Activated T-helper 2 cell treated with anti-CD3 and anti-CD28 coated beads, Interferon-gamma antibody, Interleukin-2, Interleukin-4, amounts not matched to agents 10 μg/mL and 5 μg/mL and 100 μg/mL, durations not matched to agents 14 hours and 24 hours and 36 hours (primary cell): ENCODE results near the gene FRMPD2. TPM values are rescaled to one million over a fixed set of nuclear protein-coding genes. Genes with fewer than 3 reads are reported as not detected.
"Not testable (repeated sequence)": the region's sequence is repeated elsewhere in the genome, so short reads cannot be mapped to it uniquely, and the experiment has no call there.

Source experiments
- DNase-seq: peaks from one replicate; pipeline ENCODE4 v3.0.0; 2021; ENCODE audit warnings: low spot score
- H3K27ac Mint-ChIP-seq: one replicate; pipeline ENCODE4 v1.8.0; 2021; ENCODE audit warnings: mixed read lengths
- H3K27me3 Mint-ChIP-seq: one replicate; pipeline ENCODE4 v1.8.0; 2021; ENCODE audit warnings: low read depth, mixed read lengths
- H3K36me3 Mint-ChIP-seq: one replicate; pipeline ENCODE4 v1.8.0; 2021; ENCODE audit warnings: low read depth, mixed read lengths
- H3K4me1 Mint-ChIP-seq: one replicate; pipeline ENCODE4 v1.8.0; 2021; ENCODE audit warnings: low read depth, mixed read lengths
- H3K4me3 Mint-ChIP-seq: one replicate; pipeline ENCODE4 v1.8.0; 2021; ENCODE audit warnings: low read depth, mild to moderate bottlenecking, moderate library complexity, mixed read lengths
- H3K9me3 Mint-ChIP-seq: one replicate; pipeline ENCODE4 v1.8.0; 2021; ENCODE audit warnings: mixed read lengths
- intact Hi-C: fragments of 100-400 bp; cut with micrococcal nuclease; formaldehyde crosslinking; loops from one replicate; pipeline ENCODE4 v1.15.1; 2023
- total RNA-seq: library from RNA; stranded (reverse); gene quantifications from 2 replicates; pipeline ENCODE4 v1.2.3, GENCODE V29; 2022

The FRMPD2 gene
- total RNA-seq, 1 donor from 2014 or later = 0.09 TPM

GRCh38 chr10:48285710-48286109 lies 11.2 kb upstream of the FRMPD2 start:
- H3K4me3 Mint-ChIP-seq = no peak overlapping the region
- peaks cover 34% of the 10 kb centered on the region for H3K4me1 Mint-ChIP-seq
- no peaks in the 10 kb centered on the region for H3K36me3 Mint-ChIP-seq
- intact Hi-C loops = loop anchor here (5.0 kb wide), 1 partner anchor 53 kb away; no protein-coding TSS in a partner anchor
- DNase-seq = no peak
- H3K9me3 Mint-ChIP-seq = peaks cover 27% of the 10 kb centered on the region
- no peak overlapping the region for H3K27ac Mint-ChIP-seq
- H3K27me3 Mint-ChIP-seq = no peaks in the 10 kb centered on the region

GRCh38 chr10:48284811-48285210 lies 10.3 kb upstream of the FRMPD2 start:
- intact Hi-C loops = loop anchor here (5.0 kb wide), 1 partner anchor 53 kb away; no protein-coding TSS in a partner anchor
- no peaks in the 10 kb centered on the region for H3K36me3 Mint-ChIP-seq
- no peak overlapping the region for H3K4me3 Mint-ChIP-seq
- no peak for DNase-seq
- peaks cover 28% of the 10 kb centered on the region for H3K4me1 Mint-ChIP-seq
- no peak overlapping the region for H3K27ac Mint-ChIP-seq
- peaks cover 27% of the 10 kb centered on the region for H3K9me3 Mint-ChIP-seq
- H3K27me3 Mint-ChIP-seq = no peaks in the 10 kb centered on the region

GRCh38 chr10:48284002-48284546 lies 9.6 kb upstream of the FRMPD2 start:
- H3K27ac Mint-ChIP-seq = no peak overlapping the region
- H3K27me3 Mint-ChIP-seq = no peaks in the 10 kb centered on the region
- H3K4me1 Mint-ChIP-seq = peaks cover 29% of the 10 kb centered on the region
- intact Hi-C loops = no loop called here
- no peak for DNase-seq
- H3K36me3 Mint-ChIP-seq = no peaks in the 10 kb centered on the region
- no peak overlapping the region for H3K4me3 Mint-ChIP-seq
- H3K9me3 Mint-ChIP-seq = peaks cover 35% of the 10 kb centered on the region

- Mint-ChIP-seq H3K27ac (no peak overlapping the region), H3K4me1 (peaks cover 22% of the 10 kb centered on the region), H3K27me3 (no peaks in the 10 kb centered on the region), H3K9me3 (peaks cover 38% of the 10 kb centered on the region), H3K4me3 (no peak overlapping the region), H3K36me3 (no peaks in the 10 kb centered on the region)
- intact Hi-C loops = no loop called here
- no peak for DNase-seq
Observed at GRCh38 chr10:48282829-48283228, 8.3 kb upstream of the FRMPD2 start.

- DNase-seq, H3K36me3 Mint-ChIP-seq, H3K27ac Mint-ChIP-seq, H3K27me3 Mint-ChIP-seq, intact Hi-C loops, H3K4me3 Mint-ChIP-seq: not testable (repeated sequence)
- H3K9me3 Mint-ChIP-seq = peaks cover 42% of the 10 kb centered on the region
- peaks cover 15% of the 10 kb centered on the region for H3K4me1 Mint-ChIP-seq
Observed at GRCh38 chr10:48281697-48282096, 7.2 kb upstream of the FRMPD2 start.

GRCh38 chr10:48279081-48279751 lies 4.7 kb upstream of the FRMPD2 start:
- Mint-ChIP-seq H3K4me1 (peaks cover 16% of the 10 kb centered on the region), H3K27ac (peak overlapping the region; percentile 51), H3K9me3 (peaks cover 35% of the 10 kb centered on the region), H3K36me3 (no peaks in the 10 kb centered on the region), H3K4me3 (no peak overlapping the region), H3K27me3 (no peaks in the 10 kb centered on the region)
- intact Hi-C loops = no loop called here
- DNase-seq = no peak

- H3K27me3 Mint-ChIP-seq = no peaks in the 10 kb centered on the region
- H3K4me1 Mint-ChIP-seq = peaks cover 25% of the 10 kb centered on the region
Observed at GRCh38 chr10:48277093-48277492, 2.6 kb upstream of the FRMPD2 start.

GRCh38 chr10:48273741-48274140 lies 755 bp downstream of the FRMPD2 start:
- peaks cover 8% of the 10 kb centered on the region for H3K27me3 Mint-ChIP-seq
- no peak overlapping the region for H3K4me3 Mint-ChIP-seq
- H3K36me3 Mint-ChIP-seq = no peaks in the 10 kb centered on the region
- no peak for DNase-seq
- H3K27ac Mint-ChIP-seq = no peak overlapping the region
- peaks cover 6% of the 10 kb centered on the region for H3K9me3 Mint-ChIP-seq
- intact Hi-C loops = no loop called here
- peaks cover 14% of the 10 kb centered on the region for H3K4me1 Mint-ChIP-seq

More at GRCh38 chr10:48277093-48277492, 2.6 kb upstream of the FRMPD2 start:
- intact Hi-C loops = no loop called here
- H3K4me3 Mint-ChIP-seq = no peak overlapping the region
- DNase-seq = no peak
- no peak overlapping the region for H3K27ac Mint-ChIP-seq
- peaks cover 27% of the 10 kb centered on the region for H3K9me3 Mint-ChIP-seq
- no peaks in the 10 kb centered on the region for H3K36me3 Mint-ChIP-seq

- H3K4me3 Mint-ChIP-seq = no peak overlapping the region
- DNase-seq = no peak
- peaks cover 8% of the 10 kb centered on the region for H3K27me3 Mint-ChIP-seq
- peaks cover 3% of the 10 kb centered on the region for H3K9me3 Mint-ChIP-seq
- H3K36me3 Mint-ChIP-seq = no peaks in the 10 kb centered on the region
- peaks cover 17% of the 10 kb centered on the region for H3K4me1 Mint-ChIP-seq
- intact Hi-C loops = no loop called here
- H3K27ac Mint-ChIP-seq = no peak overlapping the region
Observed at GRCh38 chr10:48272682-48273081, 1.8 kb downstream of the FRMPD2 start.

GRCh38 chr10:48271047-48271730 lies 3.3 kb downstream of the FRMPD2 start:
- peaks cover 8% of the 10 kb centered on the region for H3K27me3 Mint-ChIP-seq
- DNase-seq = no peak
- H3K4me1 Mint-ChIP-seq = peaks cover 24% of the 10 kb centered on the region
- no peak overlapping the region for H3K27ac Mint-ChIP-seq
- intact Hi-C loops = no loop called here
- H3K36me3 Mint-ChIP-seq = no peaks in the 10 kb centered on the region
- peaks cover 4% of the 10 kb centered on the region for H3K9me3 Mint-ChIP-seq
- no peak overlapping the region for H3K4me3 Mint-ChIP-seq

- Mint-ChIP-seq H3K4me3 (no peak overlapping the region), H3K36me3 (no peaks in the 10 kb centered on the region), H3K4me1 (peaks cover 10% of the 10 kb centered on the region), H3K27me3 (peaks cover 11% of the 10 kb centered on the region), H3K9me3 (peaks cover 4% of the 10 kb centered on the region), H3K27ac (peak overlapping the region; percentile 20)
- DNase-seq = no peak
- intact Hi-C loops = loop anchor here (2.0 kb wide), 1 partner anchor 22 kb away; no protein-coding TSS in a partner anchor
Observed at GRCh38 chr10:48266528-48266927, 8.0 kb downstream of the FRMPD2 start.

- H3K27ac Mint-ChIP-seq = no peak overlapping the region
- H3K4me1 Mint-ChIP-seq = no peaks in the 10 kb centered on the region
- no peaks in the 10 kb centered on the region for H3K36me3 Mint-ChIP-seq
- DNase-seq = no peak
- H3K9me3 Mint-ChIP-seq = no peaks in the 10 kb centered on the region
- no peak overlapping the region for H3K4me3 Mint-ChIP-seq
- intact Hi-C loops = no loop called here
- H3K27me3 Mint-ChIP-seq = peaks cover 22% of the 10 kb centered on the region
Observed at GRCh38 chr10:48258105-48258504, 16.4 kb downstream of the FRMPD2 start.

GRCh38 chr10:48257407-48257961 lies 17.0 kb downstream of the FRMPD2 start:
- DNase-seq = no peak
- no peaks in the 10 kb centered on the region for H3K36me3 Mint-ChIP-seq
- H3K4me3 Mint-ChIP-seq = no peak overlapping the region
- no peaks in the 10 kb centered on the region for H3K4me1 Mint-ChIP-seq
- no peaks in the 10 kb centered on the region for H3K9me3 Mint-ChIP-seq
- H3K27ac Mint-ChIP-seq = no peak overlapping the region
- intact Hi-C loops = no loop called here
- peaks cover 22% of the 10 kb centered on the region for H3K27me3 Mint-ChIP-seq
